HG02943 (cell line): ENCODE measurements around the gene LPP.

Experiments
- ATAC-seq: cut with Tn5 transposase; IDR thresholded peaks from one replicate; pipeline ENCODE4 v1.9.1; 2021; ENCODE audit warnings: mild to moderate bottlenecking, low read depth, moderate library complexity; ENCODE audit not compliant: unreplicated experiment

The LPP gene

GRCh38 chr3:188168186-188168585, 14.2 kb downstream of the LPP start:
- ATAC-seq, result no peak

- no peak for ATAC-seq
Measured at GRCh38 chr3:188168648-188169047, 14.7 kb downstream of the LPP start.

- no peak for ATAC-seq
Measured at GRCh38 chr3:188169830-188170455, 16.0 kb downstream of the LPP start.

GRCh38 chr3:188170461-188171459, 16.8 kb downstream of the LPP start:
- ATAC-seq, result no peak

GRCh38 chr3:188171682-188172467, 17.9 kb downstream of the LPP start:
- ATAC-seq, result no peak

- ATAC-seq, result no peak
Measured at GRCh38 chr3:188174317-188175044, 20.5 kb downstream of the LPP start.

- ATAC-seq, result no peak
Measured at GRCh38 chr3:188176476-188176875, 22.5 kb downstream of the LPP start.

GRCh38 chr3:188176884-188177283, 22.9 kb downstream of the LPP start:
- no peak for ATAC-seq

GRCh38 chr3:188177721-188178120, 23.8 kb downstream of the LPP start:
- no peak for ATAC-seq

GRCh38 chr3:188178293-188178936, 24.5 kb downstream of the LPP start:
- no peak for ATAC-seq

- no peak for ATAC-seq
Measured at GRCh38 chr3:188179006-188179966, 25.3 kb downstream of the LPP start.

- ATAC-seq, result no peak
Measured at GRCh38 chr3:188180114-188180513, 26.2 kb downstream of the LPP start.

GRCh38 chr3:188183452-188183851, 29.5 kb downstream of the LPP start:
- no peak for ATAC-seq

GRCh38 chr3:188184160-188184559, 30.2 kb downstream of the LPP start:
- no peak for ATAC-seq

GRCh38 chr3:188184649-188185048, 30.7 kb downstream of the LPP start:
- ATAC-seq, result no peak

GRCh38 chr3:188185717-188186251, 31.8 kb downstream of the LPP start:
- ATAC-seq, result no peak

GRCh38 chr3:188187053-188187452, 33.1 kb downstream of the LPP start:
- ATAC-seq, result no peak

- no peak for ATAC-seq
Measured at GRCh38 chr3:188188911-188189310, 35.0 kb downstream of the LPP start.
